ENCODE data around the gene LGI1.

The LGI1 gene

GRCh38 chr10:93768892-93769291, 11.2 kb downstream of the LGI1 start:
- TF ChIP-seq CTCF (IDR thresholded peaks at IDR 0.05; ENCODE audit: borderline replicate concordance, control extremely low read depth, extremely low read depth, insufficient read depth, missing control alignments), result no peak
- in situ Hi-C loops (cut with MboI; ENCODE audit: low sequenced_read_pairs, unreplicated experiment), result no loop called here

GRCh38 chr10:93771354-93771753, 13.6 kb downstream of the LGI1 start:
- in situ Hi-C loops (cut with MboI; ENCODE audit: low sequenced_read_pairs, unreplicated experiment), result no loop called here
- no peak for TF ChIP-seq CTCF (IDR thresholded peaks at IDR 0.05; ENCODE audit: borderline replicate concordance, control extremely low read depth, extremely low read depth, insufficient read depth, missing control alignments)
- DNase-seq (ENCODE audit: low spot score), result no peak

More at GRCh38 chr10:93768892-93769291, 11.2 kb downstream of the LGI1 start:
- DNase-seq (ENCODE audit: low spot score), result no peak

- no peak for DNase-seq (ENCODE audit: low spot score)
- no peak for TF ChIP-seq CTCF (IDR thresholded peaks at IDR 0.05; ENCODE audit: borderline replicate concordance, control extremely low read depth, extremely low read depth, insufficient read depth, missing control alignments)
- in situ Hi-C loops (cut with MboI; ENCODE audit: low sequenced_read_pairs, unreplicated experiment), result no loop called here
These were observed 15.4 kb downstream of the LGI1 start for GRCh38 chr10:93773120-93773519.

GRCh38 chr10:93773705-93774104, 16.0 kb downstream of the LGI1 start:
- in situ Hi-C loops (cut with MboI; ENCODE audit: low sequenced_read_pairs, unreplicated experiment), result no loop called here
- no peak for TF ChIP-seq CTCF (IDR thresholded peaks at IDR 0.05; ENCODE audit: borderline replicate concordance, control extremely low read depth, extremely low read depth, insufficient read depth, missing control alignments)
- DNase-seq (ENCODE audit: low spot score), result no peak

GRCh38 chr10:93775356-93775755, 17.6 kb downstream of the LGI1 start:
- DNase-seq (ENCODE audit: low spot score), result no peak
- TF ChIP-seq CTCF (IDR thresholded peaks at IDR 0.05; ENCODE audit: borderline replicate concordance, control extremely low read depth, extremely low read depth, insufficient read depth, missing control alignments), result no peak
- in situ Hi-C loops (cut with MboI; ENCODE audit: low sequenced_read_pairs, unreplicated experiment), result no loop called here

- DNase-seq (ENCODE audit: low spot score), result no peak
- in situ Hi-C loops (cut with MboI; ENCODE audit: low sequenced_read_pairs, unreplicated experiment), result no loop called here
- TF ChIP-seq CTCF (IDR thresholded peaks at IDR 0.05; ENCODE audit: borderline replicate concordance, control extremely low read depth, extremely low read depth, insufficient read depth, missing control alignments), result no peak
These were observed 19.4 kb downstream of the LGI1 start for GRCh38 chr10:93777092-93777491.

- in situ Hi-C loops (cut with MboI; ENCODE audit: low sequenced_read_pairs, unreplicated experiment), result no loop called here
- DNase-seq (ENCODE audit: low spot score), result no peak
- TF ChIP-seq CTCF (IDR thresholded peaks at IDR 0.05; ENCODE audit: borderline replicate concordance, control extremely low read depth, extremely low read depth, insufficient read depth, missing control alignments), result no peak
These were observed 26.3 kb downstream of the LGI1 start for GRCh38 chr10:93784059-93784458.

Measured in GM13976 (cell line).